CD14-positive monocyte (primary cell): ENCODE data around the gene CPEB1. TPM values are rescaled to one million over a fixed set of nuclear protein-coding genes. Genes with fewer than 3 reads are reported as not detected.

ENCODE experiments used
- DNase-seq, 3 donors: peaks; one replicate each; pipeline ENCODE4 v3.0.0-alpha.2; 2011 to 2022
- H2AFZ ChIP-seq: 2 replicates; pipeline ENCODE4 v1.6.0; 2012; ENCODE audit warnings: mild to moderate bottlenecking, low read depth, low read length, inconsistent platforms; ENCODE audit not compliant: insufficient read depth, poor library complexity, severe bottlenecking
- H3K27ac ChIP-seq, 2 donors: 1 replicate in 1 of 2; 2 replicates in 1 of 2; pipeline ENCODE4 v1.5.1; 2012 to 2013; ENCODE audit warnings: low read length in 2 of 2, control low read depth in 1 of 2, inconsistent platforms in 1 of 2, low read depth in 1 of 2, mild to moderate bottlenecking in 1 of 2
- H3K27me3 ChIP-seq, 2 donors: one replicate each; pipeline versions ENCODE4 v1.6.0 to v1.6.1; 2011 to 2013; ENCODE audit warnings: low read length in 2 of 2; ENCODE audit not compliant: control insufficient read depth in 2 of 2, insufficient read depth in 2 of 2
- H3K36me3 ChIP-seq, 2 donors: replicated peaks in 1 of 2; 1 replicate in 1 of 2; 2 replicates in 1 of 2; pipeline versions ENCODE4 v1.5.1 to v1.6.1; 2012 to 2013; ENCODE audit warnings: low read length in 2 of 2, control low read depth in 1 of 2, inconsistent platforms in 1 of 2, mild to moderate bottlenecking in 1 of 2; ENCODE audit not compliant: insufficient read depth in 2 of 2, control insufficient read depth in 1 of 2
- H3K4me1 ChIP-seq, 2 donors: 1 replicate in 1 of 2; 2 replicates in 1 of 2; pipeline versions ENCODE4 v1.5.1 to v1.6.1; 2012 to 2013; ENCODE audit warnings: low read length in 2 of 2, control low read depth in 1 of 2, inconsistent platforms in 1 of 2, mild to moderate bottlenecking in 1 of 2, moderate library complexity in 1 of 2; ENCODE audit not compliant: insufficient read depth in 2 of 2, control insufficient read depth in 1 of 2
- H3K4me2 ChIP-seq: replicated peaks from 2 replicates; pipeline ENCODE3; 2012; ENCODE audit warnings: low read length, moderate library complexity, mild to moderate bottlenecking; ENCODE audit not compliant: poor library complexity, severe bottlenecking; ENCODE audit errors: extremely low read depth
- H3K4me3 ChIP-seq, 3 experiments: fragments of 200-600 bp in 1 of 3; sonication (generic) in 1 of 3; replicated peaks in 1 of 3; 1 replicate in 2 of 3; 2 replicates in 1 of 3; pipeline ENCODE4 v1.5.1; 2011 to 2013; ENCODE audit warnings: low read length in 3 of 3, mild to moderate bottlenecking in 3 of 3, control low read depth in 2 of 3, low read depth in 2 of 3, inconsistent platforms in 1 of 3, moderate library complexity in 1 of 3
- H3K79me2 ChIP-seq: 2 replicates; pipeline ENCODE4 v1.6.0; 2012; ENCODE audit warnings: mild to moderate bottlenecking, control low read depth, inconsistent platforms, low read length, moderate library complexity; ENCODE audit not compliant: insufficient read depth
- H3K9ac ChIP-seq: 2 replicates; pipeline ENCODE4 v1.6.0; 2017; ENCODE audit warnings: low read length, mild to moderate bottlenecking; ENCODE audit not compliant: insufficient read depth, poor library complexity, severe bottlenecking
- H3K9me3 ChIP-seq, 2 donors: replicated peaks in 1 of 2; 1 replicate in 1 of 2; 2 replicates in 1 of 2; pipeline versions ENCODE4 v1.5.1 to v1.6.1; 2012 to 2013; ENCODE audit warnings: low read length in 2 of 2, control low read depth in 1 of 2; ENCODE audit not compliant: control insufficient read depth in 1 of 2, insufficient read depth in 1 of 2
- H4K20me1 ChIP-seq: 2 replicates; pipeline ENCODE4 v1.6.0; 2012; ENCODE audit warnings: mild to moderate bottlenecking, low read length, control low read depth, moderate library complexity; ENCODE audit not compliant: insufficient read depth
- H3K27ac Mint-ChIP-seq, 7 donors: one replicate each; pipeline ENCODE4 v1.8.0; 2020; ENCODE audit warnings: mild to moderate bottlenecking in 7 of 7, mixed read lengths in 7 of 7, moderate library complexity in 6 of 7, inconsistent platforms in 2 of 7
- H3K27me3 Mint-ChIP-seq, 3 donors: one replicate each; pipeline ENCODE4 v1.8.0; 2021 to 2022; ENCODE audit warnings: low read depth in 3 of 3, mild to moderate bottlenecking in 3 of 3, mixed read lengths in 3 of 3, moderate library complexity in 3 of 3, inconsistent platforms in 1 of 3
- H3K36me3 Mint-ChIP-seq, 2 donors: one replicate each; pipeline ENCODE4 v1.8.0; 2020; ENCODE audit warnings: mixed read lengths in 2 of 2, inconsistent platforms in 1 of 2, mild to moderate bottlenecking in 1 of 2
- H3K4me1 Mint-ChIP-seq: one replicate; pipeline ENCODE4 v1.8.0; 2020; ENCODE audit warnings: mild to moderate bottlenecking, mixed read lengths
- H3K4me3 Mint-ChIP-seq, 2 donors: one replicate each; pipeline ENCODE4 v1.8.0; 2020; ENCODE audit warnings: mild to moderate bottlenecking in 2 of 2, mixed read lengths in 2 of 2, moderate library complexity in 1 of 2
- H3K9me3 Mint-ChIP-seq, 7 donors: one replicate each; pipeline ENCODE4 v1.8.0; 2020 to 2022; ENCODE audit warnings: mixed read lengths in 7 of 7, mild to moderate bottlenecking in 6 of 7, moderate library complexity in 6 of 7, inconsistent platforms in 2 of 7
- CTCF ChIP-seq: fragments of 200-600 bp; IDR thresholded peaks from one replicate; pipeline ENCODE4 v1.8.0; 2022; ENCODE audit warnings: antibody characterized with exemption, mild to moderate bottlenecking
- WGBS: methylation state at CpG from one replicate; pipeline ENCODE4 v1.1.5; 2013; ENCODE audit warnings: missing lambda C conversion rate; ENCODE audit not compliant: insufficient coverage; 5-methylcytosine and 5-hydroxymethylcytosine counted together
- intact Hi-C, 2 donors: fragments of 100-400 bp; cut with micrococcal nuclease; formaldehyde crosslinking; loops; one replicate each; pipeline versions ENCODE4 v1.15.0 to v1.15.1; 2023
- polyA plus RNA-seq, 3 donors: library from polyadenylated mRNA; depleted of rRNA in 1 of 3; unstranded in 2 of 3; stranded (reverse) in 1 of 3; fragments of 300-500 nt in 2 of 3; fragments of >200 nt in 1 of 3; fragmentation: Illumina TruSeq in 2 of 3; gene quantifications; 1 replicate in 2 of 3; 2 replicates in 1 of 3; pipeline ENCODE4 v1.2.3, GENCODE V29; 2012 to 2021

The CPEB1 gene
- polyA plus RNA-seq, 3 donors = not detected

DNA sequence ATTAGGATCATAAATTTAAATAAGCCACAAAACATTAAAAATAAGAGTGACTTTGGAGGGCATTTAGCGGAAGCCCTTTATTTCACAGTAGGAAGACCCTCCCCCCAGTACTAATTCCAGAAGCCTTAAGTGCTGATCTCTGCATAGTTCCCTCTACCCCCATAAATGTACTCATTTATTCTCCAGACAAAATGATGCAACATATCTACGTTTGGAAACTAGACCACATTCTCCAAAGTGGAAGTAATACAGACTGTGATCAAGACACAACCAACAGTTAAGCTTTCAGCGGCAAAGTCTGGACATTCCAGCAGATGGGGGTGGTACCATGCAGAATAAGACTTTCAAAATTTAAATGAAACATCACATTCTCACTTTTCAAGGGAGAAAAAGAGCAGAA lies 62.1 kb downstream of the CPEB1 start:
- no peak for TF ChIP-seq CTCF
- Histone ChIP-seq H3K4me2 (no peak overlapping the region), H3K4me1 (no peaks in the 10 kb centered on the region), H4K20me1 (no peaks in the 10 kb centered on the region), H3K36me3 (no peaks in the 10 kb centered on the region), H3K27ac (no peak overlapping the region), H3K27me3 (peaks cover 0 to 2% of the 10 kb centered on the region in 2 donors), H3K9me3 (no peaks in the 10 kb centered on the region), H3K9ac (no peak overlapping the region), H3K79me2 (no peaks in the 10 kb centered on the region), H2AFZ (no peak overlapping the region), H3K4me3 (no peak overlapping the region)
- intact Hi-C loops = no loop called here
- Mint-ChIP-seq H3K4me3 (no peak overlapping the region), H3K27ac (no peak overlapping the region), H3K9me3 (peaks cover 0 to under 1% (median 0%) of the 10 kb centered on the region in 7 donors), H3K36me3 (no peaks in the 10 kb centered on the region), H3K4me1 (no peaks in the 10 kb centered on the region), H3K27me3 (peaks cover 6 to 11% (median 7%) of the 10 kb centered on the region in 3 donors)
- no peak for DNase-seq
- 100% methylated on average over 1 of the region's 3 CpGs for WGBS

- no peaks in the 10 kb centered on the region for H3K36me3 ChIP-seq
- Mint-ChIP-seq H3K27me3 (peaks cover 4 to 11% (median 6%) of the 10 kb centered on the region in 3 donors), H3K4me3 (no peak overlapping the region), H3K9me3 (peaks cover 0 to 2% (median 0%) of the 10 kb centered on the region in 7 donors), H3K36me3 (no peaks in the 10 kb centered on the region), H3K4me1 (no peaks in the 10 kb centered on the region), H3K27ac (peak overlapping the region in 1 of 7 donors; percentile 63)
- no peaks in the 10 kb centered on the region for H4K20me1 ChIP-seq
- intact Hi-C loops = no loop called here
- no peak overlapping the region for H3K27ac ChIP-seq
- H3K9me3 ChIP-seq = no peaks in the 10 kb centered on the region
- H3K4me3 ChIP-seq = no peak overlapping the region
- H3K79me2 ChIP-seq = no peaks in the 10 kb centered on the region
- no peak overlapping the region for H3K4me2 ChIP-seq
- peaks cover 0 to 2% of the 10 kb centered on the region in 2 donors for H3K27me3 ChIP-seq
- WGBS = 100% methylated on average over 1 of the region's 2 CpGs
- H2AFZ ChIP-seq = no peak overlapping the region
- no peak overlapping the region for H3K9ac ChIP-seq
- no peaks in the 10 kb centered on the region for H3K4me1 ChIP-seq
- DNase-seq = no peak
- TF ChIP-seq CTCF = no peak
Observed at GRCh38 chr15:82580713-82581112, 66.5 kb downstream of the CPEB1 start.
